Mesendoderm (in vitro differentiated cells): ENCODE results near the gene MAP3K4.
A peak's percentile ranks its signal among the peaks of the same experiment; 100 is the strongest.

Experiments used
- DNase-seq: peaks from one replicate; pipeline ENCODE4 v3.0.0; 2013
- H2AK5ac ChIP-seq: 2 replicates; pipeline ENCODE4 v1.6.1; 2013; ENCODE audit warnings: low read length, inconsistent platforms
- H2BK120ac ChIP-seq: 2 replicates; pipeline ENCODE4 v1.6.1; 2013; ENCODE audit warnings: low read depth, mild to moderate bottlenecking, low read length, moderate library complexity, mixed read lengths
- H2BK15ac ChIP-seq: replicated peaks from 2 replicates; pipeline ENCODE4 v1.6.1; 2013; ENCODE audit warnings: low read depth, mild to moderate bottlenecking, moderate library complexity
- H2BK5ac ChIP-seq: 2 replicates; pipeline ENCODE4 v1.6.1; 2013; ENCODE audit warnings: low read length, inconsistent platforms
- H3K18ac ChIP-seq: 2 replicates; pipeline ENCODE4 v1.6.1; 2013; ENCODE audit warnings: mild to moderate bottlenecking, low read length, mixed read lengths
- H3K23ac ChIP-seq: one replicate; pipeline ENCODE4 v1.6.1; 2013; ENCODE audit warnings: low read length
- H3K27ac ChIP-seq: 2 replicates; pipeline ENCODE4 v1.5.1; 2013; ENCODE audit warnings: low read depth, mild to moderate bottlenecking, inconsistent platforms, low read length, moderate library complexity
- H3K27me3 ChIP-seq: 2 replicates; pipeline ENCODE4 v1.6.1; 2013; ENCODE audit warnings: low read length, control low read depth, mild to moderate bottlenecking, inconsistent platforms; ENCODE audit not compliant: insufficient read depth, poor library complexity
- H3K36me3 ChIP-seq: 2 replicates; pipeline ENCODE4 v1.6.1; 2013; ENCODE audit warnings: low read length, inconsistent platforms; ENCODE audit not compliant: control insufficient read depth, insufficient read depth
- H3K4ac ChIP-seq: one replicate; pipeline ENCODE4 v1.6.1; 2013; ENCODE audit warnings: low read depth, mild to moderate bottlenecking, low read length, moderate library complexity
- H3K4me1 ChIP-seq: 2 replicates; pipeline ENCODE4 v1.6.1; 2013; ENCODE audit warnings: low read depth, low read length, inconsistent platforms; ENCODE audit not compliant: control insufficient read depth
- H3K4me2 ChIP-seq: 2 replicates; pipeline ENCODE4 v1.6.1; 2013; ENCODE audit warnings: low read length
- H3K4me3 ChIP-seq: 2 replicates; pipeline ENCODE4 v1.5.1; 2013; ENCODE audit warnings: mild to moderate bottlenecking, low read length
- H3K56ac ChIP-seq: one replicate; pipeline ENCODE4 v1.6.1; 2013; ENCODE audit warnings: low read length
- H3K79me1 ChIP-seq: 2 replicates; pipeline ENCODE4 v1.6.1; 2013; ENCODE audit warnings: low read length, inconsistent platforms
- H3K79me2 ChIP-seq: 2 replicates; pipeline ENCODE4 v1.6.1; 2013; ENCODE audit warnings: mild to moderate bottlenecking, low read length; ENCODE audit not compliant: control insufficient read depth, insufficient read depth
- H3K9ac ChIP-seq: 2 replicates; pipeline ENCODE4 v1.6.1; 2013; ENCODE audit warnings: low read length, inconsistent platforms
- H4K5ac ChIP-seq: one replicate; pipeline ENCODE4 v1.6.1; 2013; ENCODE audit warnings: low read length
- H4K8ac ChIP-seq: one replicate; pipeline ENCODE4 v1.6.1; 2013; ENCODE audit warnings: low read depth, mild to moderate bottlenecking, control low read depth, low read length, moderate library complexity
- WGBS: extraction: QIAGEN DNeasy Blood & Tissue Kit; methylation state at CpG from one replicate; pipeline ENCODE4 v1.1.7; 2013; ENCODE audit warnings: low lambda C conversion rate, missing lambda C conversion rate; ENCODE audit not compliant: insufficient coverage; ENCODE audit errors: extremely low coverage; 5-methylcytosine and 5-hydroxymethylcytosine counted together

The MAP3K4 gene

GRCh38 chr6:161150136-161150535 lies 158.6 kb downstream of the MAP3K4 start:
- H3K36me3 ChIP-seq: peaks cover 11% of the 10 kb centered on the region

DNA sequence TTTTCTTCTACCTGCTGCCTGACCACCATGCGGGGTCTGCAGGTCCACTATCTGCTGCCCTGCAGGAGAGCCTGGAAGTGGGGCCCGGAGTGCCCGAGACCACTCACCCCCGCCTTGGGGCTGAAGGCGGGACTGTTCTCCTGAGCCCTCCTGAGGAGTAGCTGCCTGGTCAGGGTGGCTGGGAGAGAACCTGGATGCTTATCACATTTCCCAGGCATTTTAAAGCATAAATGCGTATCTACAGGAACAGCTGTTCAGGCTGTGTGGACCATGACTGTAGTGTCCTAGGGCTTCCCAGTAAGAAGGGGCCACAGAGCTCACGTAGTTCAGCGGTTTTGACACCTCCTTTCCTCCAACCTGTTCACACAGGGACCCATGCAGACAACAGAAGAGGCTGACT lies 159.0 kb downstream of the MAP3K4 start:
- H2BK5ac ChIP-seq: no peak overlapping the region
- H3K36me3 ChIP-seq: peaks cover 11% of the 10 kb centered on the region
- no peak overlapping the region for H3K56ac ChIP-seq
- no peak overlapping the region for H3K4me3 ChIP-seq
- DNase-seq: no peak
- no peak overlapping the region for H3K23ac ChIP-seq
- H2AK5ac ChIP-seq: no peak overlapping the region
- H3K9ac ChIP-seq: no peak overlapping the region
- no peaks in the 10 kb centered on the region for H3K27me3 ChIP-seq
- no peak overlapping the region for H4K8ac ChIP-seq
- no peaks in the 10 kb centered on the region for H3K79me2 ChIP-seq
- no CpG with 5 or more reads among the region's 8 CpGs for WGBS
- H3K4me1 ChIP-seq: no peaks in the 10 kb centered on the region
- no peak overlapping the region for H2BK120ac ChIP-seq
- H4K5ac ChIP-seq: no peak overlapping the region
- H3K4me2 ChIP-seq: no peak overlapping the region
- H3K4ac ChIP-seq: no peak overlapping the region
- H3K79me1 ChIP-seq: no peaks in the 10 kb centered on the region
- H3K27ac ChIP-seq: no peak overlapping the region
- no peak overlapping the region for H3K18ac ChIP-seq
- H2BK15ac ChIP-seq: no peak overlapping the region

More at GRCh38 chr6:161150136-161150535, 158.6 kb downstream of the MAP3K4 start:
- WGBS: no CpG with 5 or more reads among the region's 5 CpGs
- no peak for DNase-seq
- Histone ChIP-seq H3K79me2 (no peaks in the 10 kb centered on the region), H3K9ac (no peak overlapping the region), H3K27me3 (no peaks in the 10 kb centered on the region), H3K4me3 (no peak overlapping the region), H3K79me1 (no peaks in the 10 kb centered on the region), H3K4ac (no peak overlapping the region), H3K18ac (no peak overlapping the region), H2BK5ac (no peak overlapping the region), H3K4me2 (no peak overlapping the region), H3K27ac (no peak overlapping the region), H2BK15ac (no peak overlapping the region), H4K5ac (no peak overlapping the region), H3K23ac (no peak overlapping the region), H3K56ac (no peak overlapping the region), H2AK5ac (no peak overlapping the region), H2BK120ac (no peak overlapping the region), H4K8ac (no peak overlapping the region), H3K4me1 (no peaks in the 10 kb centered on the region)

GRCh38 chr6:161151059-161151645 lies 159.6 kb downstream of the MAP3K4 start:
- H3K18ac ChIP-seq: no peak overlapping the region
- no peak overlapping the region for H3K4me2 ChIP-seq
- H3K79me2 ChIP-seq: no peaks in the 10 kb centered on the region
- no CpG with 5 or more reads among the region's 18 CpGs for WGBS
- H3K36me3 ChIP-seq: peaks cover 8% of the 10 kb centered on the region
- H4K5ac ChIP-seq: no peak overlapping the region
- peak overlapping the region; percentile 15 for H3K56ac ChIP-seq
- no peak overlapping the region for H3K23ac ChIP-seq
- H2AK5ac ChIP-seq: no peak overlapping the region
- H3K79me1 ChIP-seq: peaks cover 2% of the 10 kb centered on the region
- H4K8ac ChIP-seq: no peak overlapping the region
- no peaks in the 10 kb centered on the region for H3K4me1 ChIP-seq
- no peak overlapping the region for H3K27ac ChIP-seq
- no peak overlapping the region for H3K4ac ChIP-seq
- no peaks in the 10 kb centered on the region for H3K27me3 ChIP-seq
- no peak overlapping the region for H2BK120ac ChIP-seq
- H2BK5ac ChIP-seq: no peak overlapping the region
- no peak overlapping the region for H3K4me3 ChIP-seq
- DNase-seq: no peak
- no peak overlapping the region for H2BK15ac ChIP-seq
- no peak overlapping the region for H3K9ac ChIP-seq

GRCh38 chr6:161151660-161152526 lies 160.3 kb downstream of the MAP3K4 start:
- Histone ChIP-seq H3K18ac (no peak overlapping the region), H3K79me1 (peaks cover 2% of the 10 kb centered on the region), H2AK5ac (no peak overlapping the region), H3K23ac (no peak overlapping the region), H3K4me1 (no peaks in the 10 kb centered on the region), H3K4me2 (no peak overlapping the region), H2BK120ac (no peak overlapping the region), H3K79me2 (no peaks in the 10 kb centered on the region), H4K8ac (no peak overlapping the region), H3K4me3 (no peak overlapping the region), H2BK5ac (no peak overlapping the region), H2BK15ac (no peak overlapping the region), H4K5ac (no peak overlapping the region), H3K36me3 (peaks cover 5% of the 10 kb centered on the region), H3K27ac (no peak overlapping the region), H3K4ac (no peak overlapping the region), H3K27me3 (no peaks in the 10 kb centered on the region), H3K56ac (no peak overlapping the region), H3K9ac (no peak overlapping the region)
- WGBS: no CpG with 5 or more reads among the region's 19 CpGs
- DNase-seq: no peak

DNA sequence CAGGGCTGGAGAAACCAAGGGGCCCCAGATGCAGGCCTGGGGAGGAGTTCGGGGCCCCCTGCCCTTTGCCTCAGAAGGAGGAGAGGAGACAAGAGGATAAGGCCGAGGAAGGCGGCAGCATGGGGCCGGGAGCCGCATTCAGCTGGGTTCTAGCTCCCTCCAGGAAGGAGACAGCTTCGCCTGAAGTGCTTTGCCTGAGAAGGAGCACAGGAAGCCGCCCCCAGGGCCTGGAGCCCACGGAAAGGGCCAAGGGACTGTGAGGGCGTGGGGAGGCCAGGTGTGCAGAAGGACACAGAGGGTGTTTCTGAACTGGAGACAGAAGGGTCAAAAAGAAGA lies 160.9 kb downstream of the MAP3K4 start:
- peaks cover 5% of the 10 kb centered on the region for H3K36me3 ChIP-seq

More for the DNA sequence above, 160.9 kb downstream of the MAP3K4 start:
- Histone ChIP-seq H2BK120ac (no peak overlapping the region), H2AK5ac (no peak overlapping the region), H3K23ac (no peak overlapping the region), H3K79me1 (peaks cover 2% of the 10 kb centered on the region), H3K18ac (no peak overlapping the region), H2BK15ac (no peak overlapping the region), H4K5ac (no peak overlapping the region), H3K79me2 (no peaks in the 10 kb centered on the region), H3K9ac (no peak overlapping the region), H2BK5ac (no peak overlapping the region), H3K4ac (no peak overlapping the region), H3K4me3 (no peak overlapping the region), H3K4me1 (no peaks in the 10 kb centered on the region), H3K27me3 (no peaks in the 10 kb centered on the region), H3K56ac (no peak overlapping the region), H4K8ac (no peak overlapping the region), H3K27ac (no peak overlapping the region), H3K4me2 (no peak overlapping the region)
- no CpG with 5 or more reads among the region's 9 CpGs for WGBS
- no peak for DNase-seq
